Mucosa of rectum (tissue), 2 donors: ENCODE measurements around the gene PLEKHD1.
A peak's percentile ranks its signal among the peaks of the same experiment; 100 is the strongest.

ENCODE experiments used
- H3K27ac ChIP-seq, 2 donors: one replicate each; pipeline ENCODE4 v1.7.0; 2013; ENCODE audit warnings: inconsistent platforms in 2 of 2, low read depth in 2 of 2, low read length in 2 of 2
- H3K27me3 ChIP-seq, 2 donors: one replicate each; pipeline ENCODE4 v1.7.0; 2013; ENCODE audit warnings: low read length in 2 of 2; ENCODE audit not compliant: control insufficient read depth in 2 of 2, insufficient read depth in 2 of 2
- H3K36me3 ChIP-seq, 2 donors: one replicate each; pipeline ENCODE4 v1.7.0; 2013; ENCODE audit warnings: low read length in 2 of 2; ENCODE audit not compliant: control insufficient read depth in 2 of 2, insufficient read depth in 2 of 2
- H3K4me1 ChIP-seq, 2 donors: one replicate each; pipeline ENCODE4 v1.7.0; 2013; ENCODE audit warnings: low read length in 2 of 2, mild to moderate bottlenecking in 1 of 2; ENCODE audit not compliant: control insufficient read depth in 2 of 2, insufficient read depth in 2 of 2
- H3K4me3 ChIP-seq, 2 donors: one replicate each; pipeline ENCODE4 v1.7.0; 2013; ENCODE audit warnings: low read length in 2 of 2
- H3K9ac ChIP-seq, 2 donors: one replicate each; pipeline ENCODE4 v1.7.0; 2013; ENCODE audit warnings: low read length in 2 of 2, low read depth in 1 of 2, mild to moderate bottlenecking in 1 of 2
- H3K9me3 ChIP-seq, 2 donors: one replicate each; pipeline ENCODE4 v1.7.0; 2013; ENCODE audit warnings: low read length in 2 of 2; ENCODE audit not compliant: control insufficient read depth in 2 of 2
- donor health status: healthy.
- donor health status: Normal muscosa, but diverticular disease.

The PLEKHD1 gene

GRCh38 chr14:69574263-69574953 is 89.9 kb downstream of the PLEKHD1 start, which contains the start of gene CCDC177:
Gene CCDC177 (minus strand): TSS chr14:69574871. CDS start chr14:69573622, 1,249 bp downstream.
- Histone ChIP-seq H3K4me1 (peaks cover 0 to 17% of the 10 kb centered on the region in 2 donors), H3K9ac (no peak within 1 kb of the TSS), H3K36me3 (no peaks in the 10 kb centered on the region), H3K27me3 (peaks cover 36 to 41% of the 10 kb centered on the region in 2 donors), H3K4me3 (peak within 1 kb of the TSS in 1 of 2 donors; percentile 44), H3K27ac (no peak within 1 kb of the TSS), H3K9me3 (no peaks in the 10 kb centered on the region)

DNA sequence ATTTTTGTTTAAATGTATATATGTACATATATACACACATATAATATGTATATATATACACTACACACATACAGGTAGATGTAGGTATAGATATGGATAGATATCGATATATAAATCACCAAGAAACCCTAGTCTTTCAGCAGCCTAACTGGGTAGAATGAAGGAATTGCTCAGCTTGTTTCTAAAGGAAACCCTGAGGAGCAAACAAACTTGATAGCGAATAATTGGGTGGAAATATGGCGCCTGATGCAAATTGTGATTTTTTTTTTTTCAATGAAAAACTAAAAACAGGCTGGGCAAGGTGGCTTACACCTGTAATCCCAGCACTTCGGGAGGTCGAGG is 90.4 kb downstream of the PLEKHD1 start:
- Histone ChIP-seq H3K27me3 (peaks cover 34 to 40% of the 10 kb centered on the region in 2 donors), H3K4me3 (no peak overlapping the region), H3K4me1 (peaks cover 0 to 17% of the 10 kb centered on the region in 2 donors)

GRCh38 chr14:69579476-69579875 is 94.9 kb downstream of the PLEKHD1 start:
- peaks cover 0 to 1% of the 10 kb centered on the region in 2 donors for H3K4me1 ChIP-seq
- H3K27me3 ChIP-seq, result peaks cover 2 to 12% of the 10 kb centered on the region in 2 donors
- H3K27ac ChIP-seq, result no peak overlapping the region
- H3K36me3 ChIP-seq, result no peaks in the 10 kb centered on the region
- no peak overlapping the region for H3K9ac ChIP-seq
- no peak overlapping the region for H3K4me3 ChIP-seq
- H3K9me3 ChIP-seq, result no peaks in the 10 kb centered on the region

More for the DNA sequence above, 90.4 kb downstream of the PLEKHD1 start:
- H3K36me3 ChIP-seq, result no peaks in the 10 kb centered on the region
- no peaks in the 10 kb centered on the region for H3K9me3 ChIP-seq
- no peak overlapping the region for H3K9ac ChIP-seq
- no peak overlapping the region for H3K27ac ChIP-seq

DNA sequence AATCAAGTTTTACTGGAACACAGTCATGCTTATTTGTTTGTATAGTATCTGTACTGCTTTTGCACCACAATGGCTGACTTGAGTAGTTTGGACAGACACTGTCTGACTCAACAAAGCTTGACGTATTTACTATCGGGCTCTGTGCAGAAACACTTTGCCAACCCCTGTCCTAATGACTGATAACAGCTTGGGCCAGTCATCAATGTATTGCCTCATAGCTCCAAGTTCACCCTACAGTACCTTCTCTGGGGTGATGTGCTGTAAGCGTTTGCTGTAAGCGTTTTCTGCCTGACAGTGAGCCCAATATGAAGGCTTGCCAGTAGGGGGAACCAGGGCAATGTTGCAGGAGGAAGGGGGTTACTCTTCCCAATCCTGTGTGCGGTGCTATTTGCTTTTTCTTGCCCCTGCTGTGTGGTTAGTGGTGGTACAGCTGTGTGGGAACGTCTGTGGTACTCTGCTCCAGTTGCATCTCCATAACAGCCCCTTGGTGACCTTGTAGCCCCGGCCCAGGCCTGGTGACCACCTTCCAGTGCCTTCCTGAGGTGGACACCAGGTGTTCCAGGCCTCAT is 95.6 kb downstream of the PLEKHD1 start:
- Histone ChIP-seq H3K4me3 (no peak overlapping the region), H3K27me3 (peaks cover 0 to 11% of the 10 kb centered on the region in 2 donors), H3K36me3 (no peaks in the 10 kb centered on the region), H3K9ac (no peak overlapping the region), H3K4me1 (no peaks in the 10 kb centered on the region), H3K27ac (no peak overlapping the region), H3K9me3 (no peaks in the 10 kb centered on the region)
